Fibroblast of villous mesenchyme (primary cell): ENCODE measurements around the gene PRKCE. TPM values are rescaled to one million over a fixed set of nuclear protein-coding genes. Genes with fewer than 3 reads are reported as not detected.

Source experiments
- DNase-seq: peaks from one replicate; pipeline ENCODE4 v3.0.0-alpha.2; 2010; ENCODE audit warnings: low read depth
- H3K4me3 ChIP-seq: 2 replicates; pipeline ENCODE4 v1.5.1; 2011; ENCODE audit warnings: low read depth, mild to moderate bottlenecking, low read length
- total RNA-seq: library from RNA; depleted of rRNA; stranded (reverse); fragments of >200 nt; gene quantifications from 2 replicates; pipeline ENCODE4 v1.2.3, GENCODE V29; 2012
- TF ChIP-seq, protein P1 (sequence below): IDR thresholded peaks from 2 replicates; pipeline ENCODE4 v1.5.1; 2012; ENCODE audit warnings: low read depth, mild to moderate bottlenecking, low read length; ENCODE audit not compliant: insufficient read depth

The PRKCE gene
- total RNA-seq, 1 donor: 27.2 TPM

DNA sequence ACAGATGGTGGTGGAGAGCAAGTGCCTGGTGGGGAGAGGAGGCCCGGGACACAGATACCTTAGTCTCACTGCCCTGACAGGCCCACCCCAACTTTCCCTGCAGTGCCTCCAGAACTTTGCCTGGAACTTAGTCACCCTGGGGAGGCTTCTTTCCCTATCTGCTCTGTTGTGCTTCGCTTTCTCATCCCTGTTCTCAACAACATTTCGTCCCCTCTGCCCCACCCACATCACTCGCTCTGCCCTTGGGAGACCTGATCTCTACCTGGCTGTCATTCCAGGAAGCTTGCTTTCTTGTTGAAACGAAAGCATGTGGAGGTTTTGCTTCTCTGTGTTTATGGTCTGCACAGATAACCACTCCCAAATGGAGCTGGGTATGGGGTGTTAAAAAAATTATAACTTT, 93.8 kb downstream of the PRKCE start:
- H3K4me3 ChIP-seq: no peak overlapping the region
- no peak for DNase-seq
- TF ChIP-seq, protein P1, sequence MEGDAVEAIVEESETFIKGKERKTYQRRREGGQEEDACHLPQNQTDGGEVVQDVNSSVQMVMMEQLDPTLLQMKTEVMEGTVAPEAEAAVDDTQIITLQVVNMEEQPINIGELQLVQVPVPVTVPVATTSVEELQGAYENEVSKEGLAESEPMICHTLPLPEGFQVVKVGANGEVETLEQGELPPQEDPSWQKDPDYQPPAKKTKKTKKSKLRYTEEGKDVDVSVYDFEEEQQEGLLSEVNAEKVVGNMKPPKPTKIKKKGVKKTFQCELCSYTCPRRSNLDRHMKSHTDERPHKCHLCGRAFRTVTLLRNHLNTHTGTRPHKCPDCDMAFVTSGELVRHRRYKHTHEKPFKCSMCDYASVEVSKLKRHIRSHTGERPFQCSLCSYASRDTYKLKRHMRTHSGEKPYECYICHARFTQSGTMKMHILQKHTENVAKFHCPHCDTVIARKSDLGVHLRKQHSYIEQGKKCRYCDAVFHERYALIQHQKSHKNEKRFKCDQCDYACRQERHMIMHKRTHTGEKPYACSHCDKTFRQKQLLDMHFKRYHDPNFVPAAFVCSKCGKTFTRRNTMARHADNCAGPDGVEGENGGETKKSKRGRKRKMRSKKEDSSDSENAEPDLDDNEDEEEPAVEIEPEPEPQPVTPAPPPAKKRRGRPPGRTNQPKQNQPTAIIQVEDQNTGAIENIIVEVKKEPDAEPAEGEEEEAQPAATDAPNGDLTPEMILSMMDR: no peak

DNA sequence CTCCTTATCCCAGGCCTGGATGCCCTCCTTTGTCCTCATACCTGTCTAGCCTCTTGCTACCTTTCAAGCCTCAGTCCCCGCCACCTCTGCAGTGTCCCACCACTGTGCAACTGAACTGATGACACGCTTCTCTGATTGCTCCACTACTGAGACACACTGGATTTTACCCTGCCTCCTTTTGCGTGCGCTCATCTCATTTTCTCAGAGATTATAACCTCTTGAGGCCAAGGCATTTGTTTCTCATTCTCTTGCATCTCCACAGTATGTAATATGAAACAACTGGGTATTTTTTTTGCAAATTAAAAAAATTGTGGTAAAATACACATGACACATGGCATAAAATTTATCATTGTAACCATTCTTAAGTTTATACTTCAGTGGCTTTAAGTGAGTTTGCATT, 95.4 kb downstream of the PRKCE start:
- DNase-seq: no peak

DNA sequence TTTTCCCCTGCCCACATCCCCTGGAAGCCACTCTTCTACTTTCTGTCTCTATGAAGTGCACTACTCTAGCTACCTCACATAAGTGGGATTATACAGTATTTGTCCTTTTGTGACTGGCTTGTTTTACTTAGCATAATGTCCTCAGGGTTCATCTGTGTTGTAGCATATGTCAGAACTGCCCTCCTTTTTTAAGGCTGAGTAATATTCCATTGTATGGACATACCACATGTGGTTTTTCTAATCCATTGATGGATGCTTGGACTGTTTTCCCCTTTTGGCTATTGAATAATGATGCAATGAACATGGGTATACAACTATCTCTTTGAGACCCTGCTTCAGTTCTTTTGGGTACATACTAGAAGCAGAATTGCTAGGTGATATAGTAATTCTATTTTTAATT, 95.9 kb downstream of the PRKCE start:
- no peak for DNase-seq
- TF ChIP-seq, protein P1: no peak
- no peak overlapping the region for H3K4me3 ChIP-seq

More for the DNA sequence above, 95.4 kb downstream of the PRKCE start:
- no peak overlapping the region for H3K4me3 ChIP-seq
- TF ChIP-seq, protein P1: no peak

GRCh38 chr2:45748239-45748638, 96.8 kb downstream of the PRKCE start:
- peak; percentile 81 for DNase-seq
- H3K4me3 ChIP-seq: no peak overlapping the region
- TF ChIP-seq, protein P1: no peak

- TF ChIP-seq, protein P1: no peak
- no peak for DNase-seq
- H3K4me3 ChIP-seq: no peak overlapping the region
Measured at GRCh38 chr2:45750001-45750400, 98.5 kb downstream of the PRKCE start.

DNA sequence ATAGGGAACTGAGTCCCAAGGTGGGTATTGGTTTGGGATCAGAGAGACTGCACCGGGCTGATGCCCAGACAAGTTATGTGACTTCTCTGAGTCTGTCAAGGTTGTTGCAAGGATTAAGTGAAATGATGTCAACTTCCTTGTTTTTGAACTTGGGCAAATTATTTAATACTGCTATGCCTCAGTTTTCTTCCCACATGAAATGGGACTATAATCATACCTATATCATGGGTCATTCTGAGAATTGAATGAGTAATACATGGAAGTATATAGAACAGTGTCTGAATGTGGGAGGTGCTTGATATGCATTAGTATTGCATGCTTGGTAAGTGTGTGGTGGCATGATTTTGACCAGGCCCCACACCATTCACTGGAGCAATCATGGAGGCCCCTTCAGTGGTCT, 99.0 kb downstream of the PRKCE start:
- H3K4me3 ChIP-seq: no peak overlapping the region
- DNase-seq: no peak
- TF ChIP-seq, protein P1: no peak

- no peak for DNase-seq
- H3K4me3 ChIP-seq: no peak overlapping the region
- TF ChIP-seq, protein P1: no peak
Measured at GRCh38 chr2:45753381-45753780, 101.9 kb downstream of the PRKCE start.
